ENCODE data around the gene ARSG. TPM values are rescaled to one million over a fixed set of nuclear protein-coding genes. Genes with fewer than 3 reads are reported as not detected.
"Not testable (repeated sequence)": the region's sequence is repeated elsewhere in the genome, so short reads cannot be mapped to it uniquely, and the experiment has no call there.

Gene ARSG
- total and polyA plus RNA-seq, 2 donors (not counting 3 experiments of a cell fraction or from before 2014, with no cell fraction given) = 3.9 to 7.0 TPM

DNA sequence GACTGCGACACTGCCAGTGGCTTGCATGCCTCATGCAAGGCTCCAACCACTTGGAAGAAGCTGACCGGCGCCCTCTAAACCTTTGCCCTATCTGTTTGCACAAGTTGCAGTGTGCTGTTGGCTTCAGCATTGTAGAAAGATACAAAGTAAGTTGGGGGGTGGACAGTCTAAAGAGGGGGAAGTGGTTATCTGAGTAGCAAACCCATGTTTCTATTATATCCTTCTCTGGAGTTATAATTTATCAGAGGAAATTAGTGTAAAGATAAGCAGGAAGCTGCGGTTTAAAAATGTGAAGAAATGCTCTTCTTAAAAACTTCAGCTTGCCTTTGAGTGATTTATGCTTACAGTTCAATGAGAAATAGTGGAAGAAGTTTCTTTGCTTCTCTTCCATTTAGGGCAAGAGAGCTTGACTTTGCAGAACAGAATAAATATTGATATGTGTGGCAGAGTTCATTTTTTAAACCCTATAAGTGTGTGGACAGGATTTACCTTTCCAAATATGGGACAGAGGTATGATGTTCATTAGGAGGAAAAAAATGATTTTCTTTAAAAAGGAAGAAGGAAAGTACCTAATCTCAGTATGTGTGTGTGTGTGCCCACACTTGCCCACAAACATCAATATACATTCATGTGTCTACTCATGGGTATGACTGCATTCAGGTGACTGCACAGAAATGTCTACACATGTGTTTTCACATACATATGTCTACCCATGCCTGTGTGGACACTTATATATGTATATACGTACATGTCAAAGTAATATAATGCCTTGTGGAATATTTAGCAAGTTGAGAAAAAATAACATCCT, 35.4 kb upstream of the ARSG start:
- no TSS peak for BruUV-seq (replicated peaks)
- Histone ChIP-seq H3K4me3 (replicated peaks in 1 of 3; ENCODE audit: insufficient read depth in 1 of 3, low read depth in 1 of 3, low read length in 3 of 3) (no peak overlapping the region), H3K27me3 (ENCODE audit: control insufficient read depth in 2 of 2, insufficient read depth in 2 of 2, low read length in 2 of 2) (no peaks in the 10 kb centered on the region), H2AFZ (ENCODE audit: low read depth, low read length) (no peak overlapping the region), H3K79me2 (ENCODE audit: control insufficient read depth, insufficient read depth, low read length) (no peaks in the 10 kb centered on the region), H3K4me1 (ENCODE audit: control insufficient read depth, extremely low read depth, insufficient read depth, low read length) (peaks cover 20% of the 10 kb centered on the region), H3K36me3 (ENCODE audit: control insufficient read depth in 2 of 2, extremely low read depth in 1 of 2, insufficient read depth in 2 of 2, low read length in 2 of 2) (no peaks in the 10 kb centered on the region), H3K4me2 (ENCODE audit: insufficient read depth, low read length) (no peak overlapping the region), H3K9me1 (replicated peaks; ENCODE audit: control insufficient read depth, extremely low read depth, insufficient read depth, low read length) (no peaks in the 10 kb centered on the region), H3K27ac (ENCODE audit: insufficient read depth, low read depth, low read length) (no peak overlapping the region), H3K9me3 (replicated peaks; ENCODE audit: control insufficient read depth, insufficient read depth, low read length) (no peaks in the 10 kb centered on the region), H4K20me1 (replicated peaks; ENCODE audit: control insufficient read depth, extremely low read depth, insufficient read depth, low read length) (no peaks in the 10 kb centered on the region), H3K9ac (replicated peaks; ENCODE audit: extremely low read depth, insufficient read depth, low read length) (no peak overlapping the region)
- ChIA-PET POLR2A (interaction anchor here (0.5 kb wide), 1 partner anchor 110 kb away, joined by 3 read pairs; no protein-coding TSS in a partner anchor), CTCF (interaction anchor here (1.0 kb wide), 2 partner anchors 9 to 176 kb away, joined by 4 to 5 read pairs; no protein-coding TSS in a partner anchor)
- intact Hi-C loops (cut with micrococcal nuclease) = loop anchor here (5.0 kb wide), 1 partner anchor 256 kb away; the partner anchor contains the start of gene PRKAR1A
- DNase-seq (ENCODE audit: low read depth, low spot score) = no peak
- FAIRE-seq = no peak
- dilution Hi-C loops (cut with MboI; ENCODE audit: extremely low pct_ligation_motif_present, low sequenced_read_pairs) = no loop called here
- TF ChIP-seq GATA2 (IDR thresholded peaks at IDR 0.05; ENCODE audit: insufficient read depth, insufficient read length, low read depth, low read length) = peak; percentile 44
- TF ChIP-seq POLR2A (IDR thresholded peaks at IDR 0.05; ENCODE audit: low read depth, low read length) = no peak

DNA sequence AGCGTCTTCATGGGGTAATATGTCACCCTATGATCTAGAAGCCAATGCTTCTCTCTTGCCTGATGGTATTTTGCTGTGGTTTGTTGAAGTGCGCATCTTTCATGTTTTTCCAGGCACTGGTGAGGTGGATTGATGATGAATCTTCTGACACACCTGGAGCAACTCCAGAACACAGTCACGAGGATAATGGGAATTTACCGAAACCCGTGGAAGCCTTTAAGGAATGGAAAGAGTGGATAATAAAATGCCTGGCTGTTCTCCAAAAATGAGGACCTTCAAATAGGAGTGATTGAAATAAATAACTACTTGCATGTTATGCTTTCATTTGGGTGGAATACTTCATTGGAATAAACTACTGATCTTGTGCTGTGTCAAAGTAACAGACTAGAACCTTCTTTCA, 34.6 kb upstream of the ARSG start:
- not testable (repeated sequence) for H3K4me2 ChIP-seq (ENCODE audit: insufficient read depth, low read length); H3K9me1 ChIP-seq (replicated peaks; ENCODE audit: control insufficient read depth, extremely low read depth, insufficient read depth, low read length); FAIRE-seq

More for the DNA sequence above, 34.6 kb upstream of the ARSG start:
- H2AFZ ChIP-seq (ENCODE audit: low read depth, low read length); H3K27ac ChIP-seq (ENCODE audit: insufficient read depth, low read depth, low read length); BruUV-seq (replicated peaks); H4K20me1 ChIP-seq (replicated peaks; ENCODE audit: control insufficient read depth, extremely low read depth, insufficient read depth, low read length); H3K27me3 ChIP-seq (ENCODE audit: control insufficient read depth in 2 of 2, insufficient read depth in 2 of 2, low read length in 2 of 2); DNase-seq (ENCODE audit: low read depth, low spot score); CTCF ChIA-PET; dilution Hi-C loops (cut with MboI; ENCODE audit: extremely low pct_ligation_motif_present, low sequenced_read_pairs); H3K9ac ChIP-seq (replicated peaks; ENCODE audit: extremely low read depth, insufficient read depth, low read length); H3K36me3 ChIP-seq (ENCODE audit: control insufficient read depth in 2 of 2, extremely low read depth in 1 of 2, insufficient read depth in 2 of 2, low read length in 2 of 2); H3K9me3 ChIP-seq (replicated peaks; ENCODE audit: control insufficient read depth, insufficient read depth, low read length); POLR2A ChIA-PET; H3K79me2 ChIP-seq (ENCODE audit: control insufficient read depth, insufficient read depth, low read length); H3K4me3 ChIP-seq (replicated peaks in 1 of 3; ENCODE audit: insufficient read depth in 1 of 3, low read depth in 1 of 3, low read length in 3 of 3): not testable (repeated sequence)
- intact Hi-C loops (cut with micrococcal nuclease) = loop anchor here (5.0 kb wide), 1 partner anchor 256 kb away; the partner anchor contains the start of gene PRKAR1A
- peaks cover 20% of the 10 kb centered on the region for H3K4me1 ChIP-seq (ENCODE audit: control insufficient read depth, extremely low read depth, insufficient read depth, low read length)
